Mucosa of descending colon (tissue), 3 donors: ENCODE measurements around the gene PHF2. TPM values are rescaled to one million over a fixed set of nuclear protein-coding genes. Genes with fewer than 3 reads are reported as not detected.

Source experiments
- ATAC-seq: fragments of 200-7000 bp; cut with Tn5 transposase; one replicate; pipeline ENCODE4 v1.9.1; 2020; ENCODE audit warnings: mild to moderate bottlenecking, moderate library complexity
- DNase-seq, 3 donors: peaks; one replicate each; pipeline ENCODE4 v3.0.0-alpha.2; 2020
- H3K36me3 ChIP-seq: fragments of 200-600 bp; one replicate; pipeline ENCODE4 v1.8.0; 2021; ENCODE audit warnings: low read depth, mild to moderate bottlenecking
- H3K4me1 ChIP-seq: fragments of 200-600 bp; one replicate; pipeline ENCODE4 v1.8.0; 2021; ENCODE audit warnings: low read depth, mild to moderate bottlenecking
- H3K4me3 ChIP-seq: fragments of 200-600 bp; one replicate; pipeline ENCODE4 v1.8.0; 2021; ENCODE audit warnings: mild to moderate bottlenecking
- H3K9me3 ChIP-seq: fragments of 200-600 bp; one replicate; pipeline ENCODE4 v1.8.0; 2021; ENCODE audit warnings: mild to moderate bottlenecking
- CTCF ChIP-seq: fragments of 200-600 bp; IDR thresholded peaks from one replicate; pipeline ENCODE4 v1.8.0; 2022; ENCODE audit warnings: antibody characterized with exemption, mild to moderate bottlenecking
- intact Hi-C, 2 donors: fragments of 100-400 bp; cut with DNase I in 1 of 2; cut with micrococcal nuclease in 1 of 2; formaldehyde crosslinking; loops; one replicate each; pipeline versions ENCODE4 v1.11.0 to v1.11.1; 2022; cut with DNase I, micrococcal nuclease
- microRNA-seq: library from miRNA; unstranded; fragments of <30 nt; microRNA quantifications from one replicate; pipeline ENCODE4, GENCODE V29; 2019
- total RNA-seq, 3 donors: library from RNA; stranded (reverse); fragmentation: NEBNext Ultra II Directional in 2 of 3; extraction: Animal tissue kit (Norgen Biotek cat#: 25700) in 2 of 3; gene quantifications; one replicate each; pipeline versions ENCODE4 v1.2.1 to v1.2.4, GENCODE V29; 2021 to 2023
- donor health status: DM: no; HTN: no; CAD: no; lungs with moderate emphysema.
- donor health status: DM: no; HTN: no; CAD: no.
- donor health status: DM: no; HTN: yes; CAD: no.

The PHF2 gene
- total RNA-seq, 3 donors from 2014 or later, result 19.1 to 42.9 (median 21.7) TPM

- TF ChIP-seq CTCF, result no peak
- Histone ChIP-seq H3K36me3 (no peaks in the 10 kb centered on the region), H3K9me3 (no peaks in the 10 kb centered on the region), H3K4me3 (no peak overlapping the region), H3K4me1 (no peaks in the 10 kb centered on the region)
- ATAC-seq (no peak), DNase-seq (no peak)
- intact Hi-C loops, result no loop called here
Measured at GRCh38 chr9:93721417-93721965, 145.1 kb downstream of the PHF2 start.

GRCh38 chr9:93724852-93725251 is 148.5 kb downstream of the PHF2 start:
- Histone ChIP-seq H3K9me3 (no peaks in the 10 kb centered on the region), H3K4me3 (no peak overlapping the region), H3K4me1 (no peaks in the 10 kb centered on the region), H3K36me3 (no peaks in the 10 kb centered on the region)
- ATAC-seq (no peak), DNase-seq (no peak)
- intact Hi-C loops, result no loop called here
- no peak for TF ChIP-seq CTCF

GRCh38 chr9:93725382-93725781 is 149.0 kb downstream of the PHF2 start:
- H3K4me3 ChIP-seq, result no peak overlapping the region
- H3K4me1 ChIP-seq, result no peaks in the 10 kb centered on the region
- intact Hi-C loops, result no loop called here
- H3K9me3 ChIP-seq, result no peaks in the 10 kb centered on the region
- H3K36me3 ChIP-seq, result no peaks in the 10 kb centered on the region
- ATAC-seq (no peak), DNase-seq (no peak)
- TF ChIP-seq CTCF, result no peak

- Histone ChIP-seq H3K36me3 (no peaks in the 10 kb centered on the region), H3K4me3 (no peak overlapping the region)
Measured at GRCh38 chr9:93726147-93726546, 149.8 kb downstream of the PHF2 start.

More at GRCh38 chr9:93726147-93726546, 149.8 kb downstream of the PHF2 start:
- intact Hi-C loops, result no loop called here
- TF ChIP-seq CTCF, result no peak
- DNase-seq, result no peak
- Histone ChIP-seq H3K4me1 (no peaks in the 10 kb centered on the region), H3K9me3 (no peaks in the 10 kb centered on the region)
- no peak for ATAC-seq

Small RNA genes within 50 kb of the gene (microRNA-seq; reads per million reads assigned to microRNA genes)
- gene MIR548AU, result not detected

Other genes starting within 250 kb of the PHF2 start
- 100 to 1,000 TPM; 168 to 215 (median 209) TPM for gene FAM120A, start 124.9 kb upstream of the PHF2 start, total RNA-seq
- 10 to 100 TPM; 72.0 to 88.4 (median 73.3) TPM for gene FAM120AOS, start 123.0 kb upstream of the PHF2 start, total RNA-seq